SK-N-SH treated with all-trans-retinoic acid at 6 μM for 48 hours (cell line): ENCODE data around the gene DLG2.

ENCODE experiments used
- ATAC-seq: fragments of 200-7000 bp; cut with Tn5 transposase; 3 replicates; pipeline ENCODE4 v1.9.1; 2020; ENCODE audit warnings: mild to moderate bottlenecking, moderate library complexity
- ARNTL ChIP-seq: fragments of 450-650 bp; formaldehyde crosslinking; IDR thresholded peaks from 2 replicates; pipeline ENCODE4 v1.5.0; 2020; ENCODE audit warnings: low read depth, mild to moderate bottlenecking, moderate library complexity, borderline replicate concordance
- CREB5 ChIP-seq: fragments of 250-450 bp; sonication (Bioruptor Pico); IDR thresholded peaks from 2 replicates; pipeline ENCODE4 v1.5.1; 2020; ENCODE audit warnings: low read depth, mild to moderate bottlenecking, moderate library complexity
- CSDC2 ChIP-seq: fragments of 250-450 bp; sonication (Bioruptor Pico); IDR thresholded peaks from 2 replicates; pipeline ENCODE4 v1.5.0; 2020; ENCODE audit warnings: mild to moderate bottlenecking, moderate library complexity
- CSRNP3 ChIP-seq: fragments of 250-450 bp; sonication (Bioruptor Pico); IDR thresholded peaks from 2 replicates; pipeline ENCODE4 v1.5.1; 2021; ENCODE audit warnings: mild to moderate bottlenecking, moderate library complexity
- ESRRG ChIP-seq: fragments of 250-450 bp; sonication (Bioruptor Pico); IDR thresholded peaks from 2 replicates; pipeline ENCODE4 v1.6.1; 2021; ENCODE audit warnings: mild to moderate bottlenecking
- GLIS3 ChIP-seq: fragments of 250-450 bp; sonication (Bioruptor Pico); IDR thresholded peaks from 2 replicates; pipeline ENCODE4 v1.5.0; 2020; ENCODE audit warnings: mild to moderate bottlenecking, moderate library complexity
- ISL1 ChIP-seq: fragments of 250-450 bp; sonication (Bioruptor Pico); IDR thresholded peaks from 2 replicates; pipeline ENCODE4 v2.1.2; 2022; ENCODE audit warnings: mild to moderate bottlenecking, moderate library complexity
- OSR1 ChIP-seq: fragments of 250-450 bp; sonication (Bioruptor Pico); IDR thresholded peaks from 2 replicates; pipeline ENCODE4 v1.8.0; 2022; ENCODE audit warnings: moderate library complexity, mild to moderate bottlenecking, inconsistent platforms
- PATZ1 ChIP-seq: fragments of 250-450 bp; sonication (Bioruptor Pico); IDR thresholded peaks from 2 replicates; pipeline ENCODE4 v1.8.0; 2020; ENCODE audit warnings: mild to moderate bottlenecking, moderate library complexity, borderline replicate concordance
- POU6F1 ChIP-seq: fragments of 250-450 bp; sonication (Bioruptor Pico); IDR thresholded peaks from 2 replicates; pipeline ENCODE4 v1.8.0; 2021; ENCODE audit warnings: low read depth, mild to moderate bottlenecking, moderate library complexity, borderline replicate concordance
- RARB ChIP-seq: fragments of 250-450 bp; sonication (Bioruptor Pico); IDR thresholded peaks from 2 replicates; pipeline ENCODE4 v1.8.0; 2021; ENCODE audit warnings: mild to moderate bottlenecking, moderate library complexity
- SNAI2 ChIP-seq: fragments of 250-450 bp; sonication (Bioruptor Pico); IDR thresholded peaks from 2 replicates; pipeline ENCODE4 v1.5.0; 2020; ENCODE audit warnings: mild to moderate bottlenecking, moderate library complexity
- TOX ChIP-seq: fragments of 250-450 bp; sonication (Bioruptor Pico); IDR thresholded peaks from 2 replicates; pipeline ENCODE4 v1.8.0; 2021; ENCODE audit warnings: mild to moderate bottlenecking, moderate library complexity, borderline replicate concordance
- TSHZ2 ChIP-seq: fragments of 250-450 bp; sonication (Bioruptor Pico); IDR thresholded peaks from 2 replicates; pipeline ENCODE4 v1.5.0; 2020; ENCODE audit warnings: mild to moderate bottlenecking, moderate library complexity
- ZC3H10 ChIP-seq: fragments of 250-450 bp; sonication (Bioruptor Pico); IDR thresholded peaks from 2 replicates; pipeline ENCODE4 v1.5.1; 2021; ENCODE audit warnings: mild to moderate bottlenecking, moderate library complexity
- ZFP3 ChIP-seq: fragments of 250-450 bp; sonication (Bioruptor Pico); IDR thresholded peaks from 2 replicates; pipeline ENCODE4 v1.5.0; 2020; ENCODE audit warnings: mild to moderate bottlenecking, moderate library complexity
- ZNF565 ChIP-seq: fragments of 450-650 bp; formaldehyde crosslinking; conservative IDR thresholded peaks from 2 replicates; pipeline ENCODE4 v1.5.0; 2020; ENCODE audit warnings: low read depth, mild to moderate bottlenecking, moderate library complexity

Gene DLG2

GRCh38 chr11:85099522-85099921, 527.6 kb downstream of the DLG2 start:
- ATAC-seq: no peak
- TF ChIP-seq CREB5 (no peak), CSDC2 (CRISPR knock-in tag) (no peak), ZFP3 (no peak), RARB (CRISPR knock-in tag) (no peak), TOX (no peak), SNAI2 (CRISPR knock-in tag) (no peak), ZC3H10 (CRISPR knock-in tag) (no peak), CSRNP3 (CRISPR knock-in tag) (no peak), TSHZ2 (CRISPR knock-in tag) (no peak), ARNTL (CRISPR knock-in tag) (no peak), OSR1 (CRISPR knock-in tag) (no peak), POU6F1 (no peak), ISL1 (CRISPR knock-in tag) (no peak)

GRCh38 chr11:85098996-85099395, 528.1 kb downstream of the DLG2 start:
- ATAC-seq: no peak
- no peak for TF ChIP-seq ZFP3
- no peak for TF ChIP-seq GLIS3 (CRISPR knock-in tag)
- TF ChIP-seq POU6F1: no peak
- no peak for TF ChIP-seq SNAI2 (CRISPR knock-in tag)
- TF ChIP-seq ESRRG: no peak
- no peak for TF ChIP-seq CSRNP3 (CRISPR knock-in tag)
- no peak for TF ChIP-seq ISL1 (CRISPR knock-in tag)
- no peak for TF ChIP-seq RARB (CRISPR knock-in tag)
- TF ChIP-seq TSHZ2 (CRISPR knock-in tag): no peak
- no peak for TF ChIP-seq ZNF565 (CRISPR knock-in tag)
- TF ChIP-seq PATZ1 (CRISPR knock-in tag): no peak
- TF ChIP-seq CREB5: no peak
- no peak for TF ChIP-seq ZC3H10 (CRISPR knock-in tag)
